Measurements from ENCODE around the gene CYBA. TPM values are rescaled to one million over a fixed set of nuclear protein-coding genes. Genes with fewer than 3 reads are reported as not detected.

The CYBA gene
- total RNA-seq, 2 experiments from 2014 or later: 262 to 265 TPM

- Mint-ChIP-seq H3K36me3 (peaks cover 6% of the 10 kb centered on the region), H3K27ac (peak overlapping the region; percentile 46), H3K9me3 (no peaks in the 10 kb centered on the region), H3K4me3 (no peak overlapping the region), H3K4me1 (ENCODE audit: low read depth) (peaks cover 31% of the 10 kb centered on the region), H3K27me3 (no peaks in the 10 kb centered on the region)
- intact Hi-C loops (cut with micrococcal nuclease): no loop called here
- CTCF ChIA-PET: interaction anchor here (1.3 kb wide), 1 partner anchor 45 kb away, joined by 5 read pairs; no protein-coding TSS in a partner anchor
- POLR2A ChIA-PET: interaction anchor here (1.4 to 1.6 kb wide), 2 partner anchors 9 to 11 kb away, joined by 4 to 6 read pairs; no protein-coding TSS in a partner anchor
- DNase-seq: peak; percentile 23
These were observed 42.0 kb upstream of the CYBA start for GRCh38 chr16:88692861-88693260.

GRCh38 chr16:88691924-88692560, 41.2 kb upstream of the CYBA start:
- POLR2A ChIA-PET: interaction anchor here (1.4 to 1.6 kb wide), 2 partner anchors 10 to 12 kb away, joined by 4 to 6 read pairs; no protein-coding TSS in a partner anchor
- no peaks in the 10 kb centered on the region for H3K9me3 Mint-ChIP-seq
- CTCF ChIA-PET: interaction anchor here (1.0 to 1.3 kb wide), 2 partner anchors 15 to 45 kb away, joined by 3 to 5 read pairs; no protein-coding TSS in a partner anchor
- no peaks in the 10 kb centered on the region for H3K27me3 Mint-ChIP-seq
- peak overlapping the region; percentile 81 for H3K27ac Mint-ChIP-seq
- DNase-seq: peak; percentile 54
- peaks cover 28% of the 10 kb centered on the region for H3K4me1 Mint-ChIP-seq (ENCODE audit: low read depth)
- peak overlapping the region; percentile 29 for H3K4me3 Mint-ChIP-seq
- intact Hi-C loops (cut with micrococcal nuclease): no loop called here
- peaks cover 2% of the 10 kb centered on the region for H3K36me3 Mint-ChIP-seq

GRCh38 chr16:88691129-88691813, 40.4 kb upstream of the CYBA start:
- ChIA-PET CTCF (interaction anchor here (1.0 kb wide), 1 partner anchor 14 kb away, joined by 3 read pairs; no protein-coding TSS in a partner anchor), POLR2A (interaction anchor here (1.4 to 1.6 kb wide), 2 partner anchors 11 to 13 kb away, joined by 4 to 6 read pairs; no protein-coding TSS in a partner anchor)
- Mint-ChIP-seq H3K27me3 (no peaks in the 10 kb centered on the region), H3K9me3 (no peaks in the 10 kb centered on the region), H3K4me1 (ENCODE audit: low read depth) (peaks cover 28% of the 10 kb centered on the region), H3K27ac (peak overlapping the region; percentile 81), H3K36me3 (peaks cover 2% of the 10 kb centered on the region), H3K4me3 (peak overlapping the region; percentile 29)
- intact Hi-C loops (cut with micrococcal nuclease): no loop called here
- DNase-seq: no peak

GRCh38 chr16:88690341-88691128, 39.7 kb upstream of the CYBA start:
- Mint-ChIP-seq H3K9me3 (no peaks in the 10 kb centered on the region), H3K27ac (peak overlapping the region; percentile 20), H3K4me1 (ENCODE audit: low read depth) (peaks cover 28% of the 10 kb centered on the region), H3K36me3 (no peaks in the 10 kb centered on the region), H3K27me3 (no peaks in the 10 kb centered on the region), H3K4me3 (no peak overlapping the region)
- POLR2A ChIA-PET: no interaction called here
- no peak for DNase-seq
- CTCF ChIA-PET: no interaction called here
- intact Hi-C loops (cut with micrococcal nuclease): no loop called here

GRCh38 chr16:88688013-88688778, 37.3 kb upstream of the CYBA start:
- Mint-ChIP-seq H3K27ac (no peak overlapping the region), H3K36me3 (no peaks in the 10 kb centered on the region), H3K27me3 (no peaks in the 10 kb centered on the region), H3K4me1 (ENCODE audit: low read depth) (peaks cover 45% of the 10 kb centered on the region), H3K9me3 (no peaks in the 10 kb centered on the region), H3K4me3 (no peak overlapping the region)
- ChIA-PET CTCF (interaction anchor here (0.8 to 4.2 kb wide), 2 partner anchors 15 to 71 kb away, joined by 3 to 36 read pairs; no protein-coding TSS in a partner anchor), POLR2A (interaction anchor here (1.2 to 1.5 kb wide), 3 partner anchors 14 to 51 kb away, joined by 4 to 6 read pairs (median 5); partner anchors contain the start of gene MVD)
- no peak for DNase-seq
- intact Hi-C loops (cut with micrococcal nuclease): loop anchor here (10.0 kb wide), 1 partner anchor 53 kb away; the partner anchor contains the start of gene IL17C

GRCh38 chr16:88687676-88688012, 36.8 kb upstream of the CYBA start:
- POLR2A ChIA-PET: interaction anchor here (1.2 to 1.3 kb wide), 2 partner anchors 25 to 51 kb away, joined by 4 to 5 read pairs; partner anchors contain the start of gene MVD
- no peak for DNase-seq
- H3K9me3 Mint-ChIP-seq: no peaks in the 10 kb centered on the region
- intact Hi-C loops (cut with micrococcal nuclease): loop anchor here (10.0 kb wide), 1 partner anchor 53 kb away; the partner anchor contains the start of gene IL17C
- no peaks in the 10 kb centered on the region for H3K36me3 Mint-ChIP-seq
- H3K27ac Mint-ChIP-seq: no peak overlapping the region
- no peak overlapping the region for H3K4me3 Mint-ChIP-seq
- CTCF ChIA-PET: interaction anchor here (0.8 to 4.2 kb wide), 3 partner anchors 16 to 72 kb away, joined by 3 to 36 read pairs (median 3); no protein-coding TSS in a partner anchor
- H3K27me3 Mint-ChIP-seq: no peaks in the 10 kb centered on the region
- H3K4me1 Mint-ChIP-seq (ENCODE audit: low read depth): peaks cover 41% of the 10 kb centered on the region

GRCh38 chr16:88687254-88687576, 36.4 kb upstream of the CYBA start:
- Mint-ChIP-seq H3K27me3 (no peaks in the 10 kb centered on the region), H3K36me3 (peaks cover 2% of the 10 kb centered on the region), H3K4me3 (no peak overlapping the region), H3K4me1 (ENCODE audit: low read depth) (peaks cover 40% of the 10 kb centered on the region), H3K9me3 (no peaks in the 10 kb centered on the region), H3K27ac (no peak overlapping the region)
- ChIA-PET POLR2A (interaction anchor here (1.1 to 1.3 kb wide), 4 partner anchors 14 to 50 kb away, joined by 3 to 5 read pairs (median 4); partner anchors contain the start of gene MVD), CTCF (interaction anchor here (0.6 to 4.2 kb wide), 4 partner anchors 16 to 72 kb away, joined by 3 to 36 read pairs (median 3); no protein-coding TSS in a partner anchor)
- no peak for DNase-seq
- intact Hi-C loops (cut with micrococcal nuclease): loop anchor here (10.0 kb wide), 1 partner anchor 52 kb away; the partner anchor contains the start of gene IL17C

- ChIA-PET CTCF (interaction anchor here (0.6 to 4.2 kb wide), 7 partner anchors 17 to 107 kb away, joined by 3 to 36 read pairs (median 4); no protein-coding TSS in a partner anchor), POLR2A (interaction anchor here (1.1 to 1.3 kb wide), 4 partner anchors 15 to 50 kb away, joined by 3 to 5 read pairs (median 4); partner anchors contain the start of gene MVD)
- peak; percentile 92 for DNase-seq
- no peaks in the 10 kb centered on the region for H3K27me3 Mint-ChIP-seq
- H3K27ac Mint-ChIP-seq: peak within 1 kb of the TSS; percentile 49
- H3K9me3 Mint-ChIP-seq: no peaks in the 10 kb centered on the region
- intact Hi-C loops (cut with micrococcal nuclease): loop anchor here (1.0 to 10.0 kb wide), 4 partner anchors 15 to 95 kb away; partner anchors contain the start of genes IL17C and MVD
- H3K36me3 Mint-ChIP-seq: peaks cover 2% of the 10 kb centered on the region
- H3K4me3 Mint-ChIP-seq: peak within 1 kb of the TSS; percentile 74
- H3K4me1 Mint-ChIP-seq (ENCODE audit: low read depth): peaks cover 40% of the 10 kb centered on the region
These were observed 35.8 kb upstream of the CYBA start, which contains the start of gene SNAI3 for GRCh38 chr16:88686439-88687253. SNAI3 (minus strand) TSS chr16:88686507; CDS start chr16:88686406, 101 bp downstream.

GRCh38 chr16:88686062-88686438, 35.2 kb upstream of the CYBA start:
- ChIA-PET POLR2A (interaction anchor here (1.1 to 1.2 kb wide), 2 partner anchors 15 to 21 kb away, joined by 3 to 4 read pairs; no protein-coding TSS in a partner anchor), CTCF (interaction anchor here (1.3 to 4.2 kb wide), 5 partner anchors 17 to 108 kb away, joined by 3 to 36 read pairs (median 4); no protein-coding TSS in a partner anchor)
- Mint-ChIP-seq H3K27ac (peak overlapping the region; percentile 49), H3K4me3 (peak overlapping the region; percentile 74), H3K27me3 (no peaks in the 10 kb centered on the region), H3K36me3 (peaks cover 2% of the 10 kb centered on the region), H3K4me1 (ENCODE audit: low read depth) (peaks cover 42% of the 10 kb centered on the region), H3K9me3 (no peaks in the 10 kb centered on the region)
- peak; percentile 55 for DNase-seq
- intact Hi-C loops (cut with micrococcal nuclease): loop anchor here (1.0 to 10.0 kb wide), 4 partner anchors 15 to 95 kb away; partner anchors contain the start of genes IL17C and MVD

All from activated CD4-positive, alpha-beta memory T cell treated with anti-CD3 and anti-CD28 coated beads for 36 hours (primary cell).